HG03520 (cell line): Measurements from ENCODE around the gene ALKBH5.

Source experiments
- ATAC-seq: cut with Tn5 transposase; IDR thresholded peaks from one replicate; pipeline ENCODE4 v1.9.1; 2021; ENCODE audit warnings: mild to moderate bottlenecking, moderate library complexity; ENCODE audit not compliant: unreplicated experiment

ALKBH5 gene

DNA sequence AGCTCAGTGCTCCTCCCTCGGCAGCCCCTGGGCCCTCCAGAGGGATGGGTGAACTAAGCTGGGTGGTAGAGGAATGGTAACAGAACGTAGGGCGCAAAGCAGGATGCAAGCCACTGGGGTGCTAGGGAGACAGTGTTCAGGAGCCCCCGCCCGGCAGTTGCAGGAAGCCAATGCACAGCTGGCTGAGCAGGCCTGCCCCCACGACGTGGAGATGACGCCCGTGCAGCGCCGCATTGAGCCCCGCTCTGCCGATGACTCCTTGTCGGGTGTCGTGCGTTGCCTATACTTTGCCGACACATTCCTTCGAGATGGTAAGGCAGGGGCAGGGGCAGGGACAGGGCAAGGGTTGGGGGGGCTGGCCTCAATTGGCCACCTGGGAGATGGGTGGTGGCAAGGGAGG, 54.7 kb downstream of the ALKBH5 start:
- no peak for ATAC-seq

DNA sequence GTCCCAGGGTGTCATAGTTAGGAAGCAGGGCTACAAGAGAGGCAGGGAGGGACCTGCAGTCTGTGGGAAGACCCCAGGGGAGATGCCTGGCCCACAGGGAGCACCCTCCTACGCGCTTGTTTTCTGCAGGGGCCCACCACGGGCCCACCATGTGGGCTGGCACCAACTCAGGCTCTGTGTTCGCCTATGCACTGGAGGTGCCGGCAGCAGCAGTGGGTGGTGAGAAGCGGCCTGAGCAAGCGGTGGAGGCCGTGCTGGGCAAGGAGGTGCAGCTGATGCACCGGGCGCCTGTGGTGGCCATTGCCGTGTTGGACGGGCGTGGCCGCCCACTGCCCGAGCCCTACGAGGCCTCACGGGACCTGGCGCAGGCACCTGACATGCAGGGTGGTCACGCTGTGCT, 56.8 kb downstream of the ALKBH5 start:
- ATAC-seq, result no peak

DNA sequence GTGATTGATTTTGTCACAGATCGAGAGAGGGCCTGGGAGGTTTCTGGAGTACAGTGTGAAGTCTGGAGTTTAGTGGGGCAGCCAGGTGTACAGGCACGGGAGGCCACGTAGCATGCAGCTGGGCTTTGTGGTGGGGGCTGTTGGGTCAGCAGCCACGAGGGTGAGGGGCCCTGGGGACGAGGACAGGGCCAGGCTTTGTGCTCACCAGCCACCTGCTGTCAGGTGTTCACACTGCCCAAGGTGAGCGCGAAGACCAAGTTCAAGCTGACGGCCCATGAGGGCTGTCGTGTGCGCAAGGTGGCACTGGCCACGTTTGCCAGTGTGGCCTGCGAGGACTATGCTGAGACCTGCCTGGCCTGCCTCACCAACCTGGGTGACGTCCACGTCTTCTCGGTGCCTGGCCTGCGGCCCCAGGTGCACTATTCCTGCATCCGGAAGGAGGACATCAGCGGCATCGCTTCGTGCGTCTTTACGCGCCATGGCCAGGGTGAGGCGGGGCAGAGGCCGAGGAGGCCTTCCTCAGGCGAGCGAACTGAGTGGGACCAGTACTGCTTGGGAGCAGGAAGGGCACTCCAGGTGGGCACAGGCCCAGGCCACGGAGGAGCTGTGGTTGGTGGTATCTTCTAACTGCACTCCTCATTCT, 57.7 kb downstream of the ALKBH5 start:
- ATAC-seq, result no peak

- no peak for ATAC-seq
These were observed 61.6 kb downstream of the ALKBH5 start for GRCh38 chr17:18245038-18245776.

DNA sequence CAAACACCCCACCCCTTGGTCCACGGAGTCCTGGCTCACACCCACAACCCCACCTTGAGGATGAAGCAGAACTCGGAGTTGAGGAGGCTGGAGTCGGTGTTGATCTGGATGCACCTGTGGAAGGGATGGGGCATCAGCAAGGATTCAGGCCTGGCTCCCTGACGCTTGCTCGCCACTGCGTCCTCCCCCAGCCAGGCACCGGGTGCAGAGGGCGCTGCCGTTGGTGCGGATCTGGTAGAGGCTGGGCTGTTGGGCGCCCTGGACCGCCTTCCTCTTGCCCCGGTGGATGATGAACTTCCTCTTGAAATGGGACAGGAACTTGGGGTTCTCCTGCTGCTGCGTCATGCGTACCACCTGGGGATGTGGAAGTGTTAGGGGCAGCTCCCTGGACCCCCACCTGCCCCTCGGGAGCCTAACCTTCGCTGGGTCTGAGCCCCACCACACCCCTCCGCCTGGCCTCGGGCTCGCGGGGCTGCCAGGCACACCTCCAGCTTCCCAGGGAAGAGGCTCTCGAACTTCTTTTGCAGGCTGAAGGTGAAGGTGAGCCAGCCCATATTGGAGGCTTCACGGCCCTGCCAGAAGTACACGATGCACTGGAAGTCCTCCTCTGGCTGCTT, 62.6 kb downstream of the ALKBH5 start:
- no peak for ATAC-seq

GRCh38 chr17:18246880-18247612, 63.4 kb downstream of the ALKBH5 start:
- ATAC-seq, result no peak

- no peak for ATAC-seq
These were observed 64.0 kb downstream of the ALKBH5 start for GRCh38 chr17:18247613-18248001.

- no peak for ATAC-seq
These were observed 64.7 kb downstream of the ALKBH5 start for GRCh38 chr17:18248300-18248731.

DNA sequence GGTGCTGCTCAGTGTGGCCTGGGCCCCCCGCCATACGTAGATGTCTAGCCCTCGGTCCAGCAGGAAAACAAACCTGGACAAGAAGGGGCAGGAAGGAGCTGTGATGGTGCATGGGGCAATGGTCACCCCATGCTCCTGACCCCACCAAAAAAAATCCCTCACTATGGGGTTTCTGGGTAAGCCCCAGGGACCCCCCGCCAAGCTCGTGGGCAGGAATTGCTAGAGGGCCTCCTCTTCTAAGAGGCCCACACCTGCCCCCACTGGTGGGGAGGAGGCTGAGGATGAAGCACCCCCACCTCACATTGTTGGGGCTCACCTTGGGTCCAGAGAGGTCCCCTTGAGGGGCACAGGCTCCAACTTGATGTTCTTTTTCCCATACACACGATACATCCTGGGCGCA, 65.2 kb downstream of the ALKBH5 start:
- no peak for ATAC-seq

DNA sequence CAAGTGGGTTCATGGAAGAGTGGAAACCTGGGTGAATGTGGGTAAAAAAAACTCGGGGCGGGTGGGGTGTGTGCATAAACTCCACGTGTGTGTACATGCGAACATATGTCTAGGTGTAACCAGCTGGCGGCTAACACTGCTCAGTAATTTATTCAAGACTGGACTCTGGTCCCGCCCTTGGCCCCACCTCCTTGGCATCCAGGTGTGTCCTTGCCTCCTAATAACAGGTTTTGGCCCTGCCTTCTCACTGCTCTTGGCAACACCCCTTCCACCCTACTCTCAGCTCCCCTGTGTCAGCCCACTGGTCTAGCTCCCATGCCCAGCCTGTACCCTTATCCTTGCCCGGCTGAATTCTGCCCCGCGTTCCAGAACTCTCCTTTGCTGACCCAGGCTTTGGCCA, 66.6 kb downstream of the ALKBH5 start:
- ATAC-seq, result no peak

GRCh38 chr17:18250708-18251107, 67.1 kb downstream of the ALKBH5 start:
- ATAC-seq, result no peak

DNA sequence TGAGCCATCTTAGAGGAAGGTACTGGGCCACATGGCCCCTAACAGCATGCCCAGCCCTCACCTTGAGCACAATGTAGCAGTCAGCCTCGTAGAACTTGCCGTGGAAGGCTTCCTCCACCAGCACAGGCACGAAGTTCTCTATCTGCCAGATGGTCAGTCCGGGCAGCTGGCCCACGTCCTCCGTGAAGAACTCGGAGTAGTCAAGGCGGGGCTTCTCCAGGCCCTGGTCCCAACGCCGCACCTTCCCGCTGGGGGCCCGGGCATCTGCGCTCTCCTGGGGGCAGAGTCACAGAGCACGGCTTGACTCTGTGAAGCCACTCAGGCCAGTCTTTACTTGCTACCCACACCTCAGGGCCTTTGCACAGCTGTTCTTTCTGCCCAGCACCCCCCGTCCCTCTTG, 67.6 kb downstream of the ALKBH5 start:
- no peak for ATAC-seq

DNA sequence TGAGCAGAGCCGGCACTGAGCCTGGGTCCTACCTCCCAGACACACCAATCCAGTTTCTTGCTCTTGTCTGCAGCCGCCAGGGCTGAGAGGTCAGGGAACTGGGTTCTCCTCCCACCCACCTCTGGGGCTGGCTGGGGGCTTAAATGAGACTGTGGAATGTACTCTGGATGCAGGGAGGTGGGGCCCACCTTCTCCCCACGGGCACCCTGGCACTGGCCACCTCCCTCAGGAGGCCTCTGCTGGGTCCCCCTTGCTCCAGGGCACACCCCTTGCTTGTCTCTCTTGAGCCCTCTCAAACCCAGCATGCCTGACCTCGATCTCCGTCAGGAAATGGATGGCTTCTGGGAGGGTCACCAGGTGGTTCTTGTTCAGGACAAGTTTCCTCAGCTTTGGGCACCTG, 68.5 kb downstream of the ALKBH5 start:
- ATAC-seq, result no peak

DNA sequence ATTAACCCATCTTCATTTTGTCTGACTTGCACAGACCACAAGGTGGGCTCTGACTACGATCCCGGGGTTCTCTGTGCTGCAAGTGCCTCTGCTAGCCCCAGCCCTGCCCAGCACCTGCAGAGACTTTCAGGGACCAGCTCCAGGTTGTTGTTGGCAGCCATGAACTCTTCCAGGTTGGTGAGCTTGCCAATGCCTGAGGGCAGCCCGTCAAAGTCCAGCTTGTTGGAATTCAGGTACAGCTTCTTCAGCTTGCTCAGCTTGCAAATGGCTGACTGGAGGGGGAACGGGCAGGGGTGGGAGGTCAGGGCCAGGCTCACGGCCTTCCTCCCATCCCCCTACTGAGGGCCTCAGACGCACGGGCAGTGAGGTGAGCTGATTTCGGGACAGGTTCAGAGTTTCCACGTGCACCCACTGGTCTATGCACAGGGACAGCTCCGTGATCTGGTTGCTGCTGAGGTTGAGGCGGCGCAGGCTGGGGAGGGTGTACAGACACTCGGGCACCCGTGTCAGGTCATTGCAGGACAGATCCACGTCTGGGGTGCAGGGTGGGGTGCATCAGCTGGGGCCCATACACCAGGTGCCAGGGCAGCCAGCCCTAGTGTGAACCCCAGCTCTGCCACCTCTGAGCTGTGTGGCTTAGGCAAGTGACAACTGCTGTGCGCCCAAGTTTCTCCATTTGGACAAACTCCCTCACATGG, 69.7 kb downstream of the ALKBH5 start:
- ATAC-seq, result no peak

DNA sequence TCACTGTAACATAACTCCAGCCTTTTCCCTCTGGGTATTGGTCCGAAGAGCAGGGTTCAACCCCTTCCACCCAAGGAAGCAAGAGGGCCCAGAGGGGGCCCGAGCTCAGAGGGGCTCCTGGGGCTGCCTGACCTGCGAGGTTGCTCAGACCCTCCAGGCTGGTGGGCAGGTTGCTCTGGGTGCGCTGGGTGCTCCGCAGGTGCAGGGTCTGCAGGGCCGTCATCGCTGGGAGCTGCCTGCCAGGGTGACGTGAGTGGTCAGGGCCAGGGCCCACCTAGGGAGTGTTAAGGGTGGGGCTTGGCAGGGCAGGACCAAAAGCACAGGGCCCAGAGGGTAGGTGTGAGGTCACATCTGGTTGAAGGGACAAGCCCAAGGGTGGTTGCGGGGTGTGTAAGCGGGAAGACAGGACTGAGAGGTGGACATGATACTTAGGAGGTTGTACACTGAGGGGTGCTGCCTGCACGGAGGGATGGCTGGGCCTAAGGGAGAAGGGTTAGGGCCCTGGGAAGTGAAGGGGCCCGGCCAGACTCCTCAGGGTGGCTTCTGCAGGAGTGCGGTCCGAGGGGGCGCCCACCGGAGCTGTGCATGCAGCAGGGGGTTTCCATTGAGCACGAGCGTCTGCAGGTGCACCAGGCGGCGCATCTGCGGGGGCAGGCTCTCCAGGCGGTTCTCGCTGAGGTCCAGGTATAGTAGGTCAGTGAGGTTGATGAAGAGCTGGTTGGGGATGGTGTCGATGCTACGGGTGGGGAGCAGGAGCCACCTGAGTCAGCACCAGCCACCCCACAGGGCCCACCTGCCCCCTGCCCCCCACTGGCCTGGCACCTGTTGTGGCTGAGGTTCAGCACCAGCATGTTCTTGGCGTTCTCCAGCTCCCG, 70.6 kb downstream of the ALKBH5 start:
- ATAC-seq, result no peak

DNA sequence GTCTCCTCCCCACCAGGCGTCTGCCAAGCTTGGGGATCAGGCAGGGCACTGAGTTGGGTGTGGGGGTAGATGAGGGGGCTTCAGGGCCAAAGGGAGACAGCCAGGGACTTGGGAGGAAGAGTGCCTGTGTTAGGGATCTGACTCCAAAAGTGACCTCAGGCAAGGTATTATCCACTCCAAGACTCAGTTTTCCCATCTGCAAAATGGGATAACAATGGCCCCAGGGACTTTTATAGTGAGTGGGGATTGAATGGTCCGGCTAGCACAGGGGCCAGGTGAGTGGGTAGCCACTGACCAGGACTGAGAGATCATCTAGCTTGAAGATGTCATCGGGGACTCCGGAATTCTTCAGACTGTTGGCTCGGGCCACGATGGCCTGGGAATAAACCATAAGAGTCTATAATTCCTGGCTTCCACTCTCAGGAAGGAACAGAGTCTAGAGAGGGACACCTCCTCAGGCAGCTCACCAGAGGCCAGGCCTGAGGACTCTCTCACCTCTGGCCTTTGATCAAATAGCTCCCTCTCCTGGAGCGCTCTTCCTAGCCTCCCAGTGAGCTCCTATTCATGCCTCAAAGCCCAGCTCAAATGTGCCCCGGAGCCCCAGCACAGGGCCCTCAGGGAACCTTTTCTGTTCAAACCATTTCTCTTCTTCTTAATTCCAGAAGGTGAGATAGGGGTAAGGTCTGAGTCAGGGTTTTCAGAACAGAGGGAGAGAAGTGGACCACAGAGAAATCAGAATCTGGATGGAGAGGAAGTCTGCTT, 71.4 kb downstream of the ALKBH5 start:
- ATAC-seq, result no peak

GRCh38 chr17:18256351-18256750, 72.7 kb downstream of the ALKBH5 start:
- no peak for ATAC-seq

DNA sequence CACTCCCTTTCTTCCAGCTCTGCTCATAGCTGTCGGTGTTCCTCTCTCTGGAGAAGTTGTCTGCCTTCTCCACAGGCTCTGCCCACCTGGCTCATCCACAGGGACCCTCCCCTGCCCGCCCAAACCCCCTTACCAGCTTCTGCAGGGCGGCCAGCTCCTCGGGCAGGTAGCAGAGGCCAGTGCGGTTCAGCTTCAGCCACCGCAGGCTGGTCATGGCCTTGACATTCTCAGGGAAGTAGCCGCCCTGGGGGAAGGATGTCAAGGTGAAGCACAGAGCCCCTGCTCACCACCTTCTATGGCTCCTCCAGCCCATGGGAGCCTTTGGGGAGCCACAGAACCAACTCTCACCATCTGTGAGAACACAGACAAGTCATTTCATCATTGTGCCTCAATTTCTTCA, 73.1 kb downstream of the ALKBH5 start:
- no peak for ATAC-seq

DNA sequence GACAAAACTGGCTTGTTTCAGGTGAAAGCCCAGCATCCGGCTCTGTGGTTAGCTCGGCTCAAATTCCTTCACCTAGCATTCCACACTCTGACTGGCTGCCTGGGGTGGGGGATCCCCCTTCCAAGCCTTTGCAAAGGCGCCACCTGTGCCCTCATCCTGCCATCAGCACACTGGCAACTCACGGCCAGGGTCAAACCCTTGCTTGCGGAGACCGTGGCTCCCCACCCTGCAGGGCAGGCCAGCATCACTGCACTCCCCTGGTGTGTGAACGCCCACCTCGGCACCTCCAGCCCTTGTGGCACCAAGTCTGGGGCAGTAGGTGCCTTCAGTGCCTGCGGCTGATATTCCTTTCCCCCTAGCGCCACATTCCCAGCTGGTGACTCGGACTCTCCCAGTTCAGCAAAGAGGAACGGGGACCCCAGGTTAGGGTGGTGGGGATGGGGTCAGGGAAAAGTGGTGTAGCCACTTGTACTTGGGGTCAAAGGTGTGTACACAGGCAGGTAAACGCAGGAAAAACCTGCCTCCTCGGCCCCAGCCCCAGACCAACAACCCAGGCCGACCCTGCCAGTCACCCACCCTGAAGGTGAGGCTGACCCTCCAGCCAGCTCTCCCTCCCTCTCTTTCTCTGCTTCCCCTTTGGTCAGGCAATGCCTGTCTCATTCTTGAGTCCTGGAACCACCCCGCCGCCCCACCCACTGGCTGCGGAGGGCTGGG, 73.8 kb downstream of the ALKBH5 start:
- no peak for ATAC-seq
